Suprapubic skin (tissue), 4 donors: ENCODE data around the gene AQP12A. TPM values are rescaled to one million over a fixed set of nuclear protein-coding genes. Genes with fewer than 3 reads are reported as not detected.

Source experiments
- DNase-seq, 2 donors: peaks; one replicate each; pipeline ENCODE4 v3.0.0-alpha.2; 2019; ENCODE audit warnings: low spot score in 2 of 2
- H3K27ac ChIP-seq: fragments of 200-600 bp; sonication (generic); one replicate; pipeline ENCODE4 v1.5.1; 2019
- H3K27me3 ChIP-seq: fragments of 200-600 bp; sonication (generic); one replicate; pipeline ENCODE4 v1.5.1; 2019
- H3K36me3 ChIP-seq: fragments of 200-600 bp; sonication (generic); one replicate; pipeline ENCODE4 v1.5.1; 2019
- H3K4me1 ChIP-seq: fragments of 200-600 bp; sonication (generic); one replicate; pipeline ENCODE4 v1.5.1; 2019
- H3K4me3 ChIP-seq: fragments of 200-600 bp; sonication (generic); one replicate; pipeline ENCODE4 v1.5.1; 2019; ENCODE audit warnings: mild to moderate bottlenecking
- H3K9me3 ChIP-seq: fragments of 200-600 bp; sonication (generic); one replicate; pipeline ENCODE4 v1.5.1; 2019
- CTCF ChIP-seq, 2 donors: fragments of 200-600 bp in 1 of 2; fragments of 450-650 bp in 1 of 2; sonication (generic) in 1 of 2; IDR thresholded peaks; one replicate each; pipeline ENCODE4 v1.5.1; 2016 to 2019; ENCODE audit warnings: antibody characterized with exemption in 2 of 2, mild to moderate bottlenecking in 1 of 2, moderate library complexity in 1 of 2
- EP300 ChIP-seq: sonication (generic); formaldehyde crosslinking; IDR thresholded peaks from one replicate; pipeline ENCODE4 v1.6.1; 2017; ENCODE audit warnings: antibody characterized with exemption
- POLR2A ChIP-seq, 2 donors: fragments of 450-650 bp; IDR thresholded peaks; one replicate each; pipeline ENCODE4 v1.6.1; 2017; ENCODE audit warnings: antibody characterized with exemption in 2 of 2, mild to moderate bottlenecking in 2 of 2, moderate library complexity in 2 of 2
- POLR2AphosphoS5 ChIP-seq, 3 donors: sonication (generic); formaldehyde crosslinking; IDR thresholded peaks; one replicate each; pipeline ENCODE4 v1.6.1; 2017; ENCODE audit warnings: antibody characterized with exemption in 3 of 3
- WGBS: methylation state at CpG from one replicate; pipeline ENCODE4 v1.1.5; 2018; 5-methylcytosine and 5-hydroxymethylcytosine counted together
- total RNA-seq, 4 donors: library from RNA; depleted of rRNA; stranded (reverse); fragments of >200 nt; gene quantifications; one replicate each; pipeline ENCODE4 v1.1.0, GENCODE V29; 2016

Gene AQP12A
- total RNA-seq, 4 donors from 2014 or later = not detected

GRCh38 chr2:240727439-240727838, 35.8 kb downstream of the AQP12A start:
- H3K4me3 ChIP-seq = no peak overlapping the region
- DNase-seq = no peak
- no peaks in the 10 kb centered on the region for H3K4me1 ChIP-seq
- WGBS = 81% methylated on average over 14 of the region's 14 CpGs
- TF ChIP-seq POLR2AphosphoS5 (IDR thresholded peaks at IDR 0.05) (no peak), EP300 (no peak), CTCF (IDR thresholded peaks at IDR 0.05) (no peak), POLR2A (IDR thresholded peaks at IDR 0.05) (no peak)
- H3K9me3 ChIP-seq = no peaks in the 10 kb centered on the region
- no peaks in the 10 kb centered on the region for H3K36me3 ChIP-seq
- H3K27ac ChIP-seq = no peak overlapping the region
- peaks cover 37% of the 10 kb centered on the region for H3K27me3 ChIP-seq

- Histone ChIP-seq H3K27ac (no peak overlapping the region), H3K9me3 (no peaks in the 10 kb centered on the region), H3K36me3 (no peaks in the 10 kb centered on the region), H3K27me3 (peaks cover 39% of the 10 kb centered on the region), H3K4me3 (no peak overlapping the region), H3K4me1 (no peaks in the 10 kb centered on the region)
- TF ChIP-seq EP300 (no peak), POLR2AphosphoS5 (IDR thresholded peaks at IDR 0.05) (no peak), CTCF (IDR thresholded peaks at IDR 0.05) (no peak), POLR2A (IDR thresholded peaks at IDR 0.05) (no peak)
- no peak for DNase-seq
- 90% methylated on average over 12 of the region's 15 CpGs for WGBS
These were observed 36.2 kb downstream of the AQP12A start for GRCh38 chr2:240727913-240728312.

GRCh38 chr2:240728361-240728760, 36.7 kb downstream of the AQP12A start:
- 62% methylated on average over 9 of the region's 10 CpGs for WGBS
- Histone ChIP-seq H3K4me1 (no peaks in the 10 kb centered on the region), H3K36me3 (no peaks in the 10 kb centered on the region), H3K27me3 (peaks cover 44% of the 10 kb centered on the region), H3K9me3 (no peaks in the 10 kb centered on the region), H3K27ac (no peak overlapping the region), H3K4me3 (no peak overlapping the region)
- no peak for DNase-seq
- TF ChIP-seq POLR2A (IDR thresholded peaks at IDR 0.05) (no peak), CTCF (IDR thresholded peaks at IDR 0.05) (no peak), EP300 (no peak), POLR2AphosphoS5 (IDR thresholded peaks at IDR 0.05) (no peak)

GRCh38 chr2:240728827-240729226, 37.2 kb downstream of the AQP12A start:
- TF ChIP-seq POLR2A (IDR thresholded peaks at IDR 0.05) (no peak), POLR2AphosphoS5 (IDR thresholded peaks at IDR 0.05) (no peak), CTCF (IDR thresholded peaks at IDR 0.05) (no peak), EP300 (no peak)
- H3K36me3 ChIP-seq = no peaks in the 10 kb centered on the region
- H3K4me1 ChIP-seq = no peaks in the 10 kb centered on the region
- H3K27ac ChIP-seq = no peak overlapping the region
- WGBS = 92% methylated on average over 7 of the region's 7 CpGs
- H3K27me3 ChIP-seq = peaks cover 44% of the 10 kb centered on the region
- no peak overlapping the region for H3K4me3 ChIP-seq
- no peak for DNase-seq
- H3K9me3 ChIP-seq = no peaks in the 10 kb centered on the region

GRCh38 chr2:240730501-240731177, 39.0 kb downstream of the AQP12A start:
- TF ChIP-seq CTCF (IDR thresholded peaks at IDR 0.05) (no peak), POLR2AphosphoS5 (IDR thresholded peaks at IDR 0.05) (no peak), EP300 (no peak), POLR2A (IDR thresholded peaks at IDR 0.05) (no peak)
- Histone ChIP-seq H3K4me1 (no peaks in the 10 kb centered on the region), H3K4me3 (no peak overlapping the region), H3K9me3 (no peaks in the 10 kb centered on the region), H3K27me3 (peaks cover 48% of the 10 kb centered on the region), H3K27ac (no peak overlapping the region), H3K36me3 (no peaks in the 10 kb centered on the region)
- 75% methylated on average over 7 of the region's 10 CpGs for WGBS
- no peak for DNase-seq
